ENCODE data around the gene CHD9.

GRCh38 chr16:53115047-53115446 is 60.3 kb downstream of the CHD9 start:
- no peak for TF ChIP-seq CTCF (IDR thresholded peaks at IDR 0.05; ENCODE audit: low read length)
- no peak for TF ChIP-seq EZH2 (IDR thresholded peaks at IDR 0.05; ENCODE audit: borderline replicate concordance, low read length)

Data from OCI-LY1 (cell line).